Astrocyte (in vitro differentiated cells and primary cell): ENCODE results near the gene ZCCHC2.

ENCODE experiments used
- EZH2 ChIP-seq: IDR thresholded peaks from 2 replicates; pipeline ENCODE4 v1.6.1; 2012; ENCODE audit warnings: mild to moderate bottlenecking, low read length, inconsistent platforms; ENCODE audit not compliant: insufficient read depth
- TF ChIP-seq, protein P1 (sequence below): IDR thresholded peaks from 2 replicates; pipeline ENCODE4 v1.5.1; 2011; ENCODE audit warnings: low read depth, mild to moderate bottlenecking, inconsistent platforms, low read length, moderate library complexity; ENCODE audit not compliant: insufficient read depth

DNA sequence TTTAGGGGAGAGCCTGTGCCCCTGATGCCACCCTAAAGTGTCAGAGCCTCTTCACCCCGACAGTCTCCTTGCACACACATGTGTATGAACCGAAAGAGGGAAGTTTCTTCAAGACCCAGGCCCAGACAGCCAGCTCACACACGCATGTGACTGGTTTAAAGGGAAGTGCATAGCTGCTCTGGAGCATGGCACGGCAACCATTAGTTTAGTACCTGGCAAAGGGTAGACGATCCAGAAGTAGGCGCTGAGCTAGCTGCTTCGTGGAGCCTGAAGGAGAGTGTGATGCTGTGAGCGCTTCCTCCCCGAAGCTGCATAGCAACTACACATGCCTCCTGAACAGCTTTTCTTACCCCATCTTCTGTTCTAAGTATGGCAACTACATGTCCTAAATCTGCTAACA, 91.7 kb downstream of the ZCCHC2 start:
- TF ChIP-seq, protein P1, sequence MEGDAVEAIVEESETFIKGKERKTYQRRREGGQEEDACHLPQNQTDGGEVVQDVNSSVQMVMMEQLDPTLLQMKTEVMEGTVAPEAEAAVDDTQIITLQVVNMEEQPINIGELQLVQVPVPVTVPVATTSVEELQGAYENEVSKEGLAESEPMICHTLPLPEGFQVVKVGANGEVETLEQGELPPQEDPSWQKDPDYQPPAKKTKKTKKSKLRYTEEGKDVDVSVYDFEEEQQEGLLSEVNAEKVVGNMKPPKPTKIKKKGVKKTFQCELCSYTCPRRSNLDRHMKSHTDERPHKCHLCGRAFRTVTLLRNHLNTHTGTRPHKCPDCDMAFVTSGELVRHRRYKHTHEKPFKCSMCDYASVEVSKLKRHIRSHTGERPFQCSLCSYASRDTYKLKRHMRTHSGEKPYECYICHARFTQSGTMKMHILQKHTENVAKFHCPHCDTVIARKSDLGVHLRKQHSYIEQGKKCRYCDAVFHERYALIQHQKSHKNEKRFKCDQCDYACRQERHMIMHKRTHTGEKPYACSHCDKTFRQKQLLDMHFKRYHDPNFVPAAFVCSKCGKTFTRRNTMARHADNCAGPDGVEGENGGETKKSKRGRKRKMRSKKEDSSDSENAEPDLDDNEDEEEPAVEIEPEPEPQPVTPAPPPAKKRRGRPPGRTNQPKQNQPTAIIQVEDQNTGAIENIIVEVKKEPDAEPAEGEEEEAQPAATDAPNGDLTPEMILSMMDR, result no peak
- TF ChIP-seq EZH2, result no peak
